ENCODE results near the gene ANKFY1. TPM values are rescaled to one million over a fixed set of nuclear protein-coding genes. Genes with fewer than 3 reads are reported as not detected.
A peak's percentile ranks its signal among the peaks of the same experiment; 100 is the strongest.

ANKFY1 gene, protein sequence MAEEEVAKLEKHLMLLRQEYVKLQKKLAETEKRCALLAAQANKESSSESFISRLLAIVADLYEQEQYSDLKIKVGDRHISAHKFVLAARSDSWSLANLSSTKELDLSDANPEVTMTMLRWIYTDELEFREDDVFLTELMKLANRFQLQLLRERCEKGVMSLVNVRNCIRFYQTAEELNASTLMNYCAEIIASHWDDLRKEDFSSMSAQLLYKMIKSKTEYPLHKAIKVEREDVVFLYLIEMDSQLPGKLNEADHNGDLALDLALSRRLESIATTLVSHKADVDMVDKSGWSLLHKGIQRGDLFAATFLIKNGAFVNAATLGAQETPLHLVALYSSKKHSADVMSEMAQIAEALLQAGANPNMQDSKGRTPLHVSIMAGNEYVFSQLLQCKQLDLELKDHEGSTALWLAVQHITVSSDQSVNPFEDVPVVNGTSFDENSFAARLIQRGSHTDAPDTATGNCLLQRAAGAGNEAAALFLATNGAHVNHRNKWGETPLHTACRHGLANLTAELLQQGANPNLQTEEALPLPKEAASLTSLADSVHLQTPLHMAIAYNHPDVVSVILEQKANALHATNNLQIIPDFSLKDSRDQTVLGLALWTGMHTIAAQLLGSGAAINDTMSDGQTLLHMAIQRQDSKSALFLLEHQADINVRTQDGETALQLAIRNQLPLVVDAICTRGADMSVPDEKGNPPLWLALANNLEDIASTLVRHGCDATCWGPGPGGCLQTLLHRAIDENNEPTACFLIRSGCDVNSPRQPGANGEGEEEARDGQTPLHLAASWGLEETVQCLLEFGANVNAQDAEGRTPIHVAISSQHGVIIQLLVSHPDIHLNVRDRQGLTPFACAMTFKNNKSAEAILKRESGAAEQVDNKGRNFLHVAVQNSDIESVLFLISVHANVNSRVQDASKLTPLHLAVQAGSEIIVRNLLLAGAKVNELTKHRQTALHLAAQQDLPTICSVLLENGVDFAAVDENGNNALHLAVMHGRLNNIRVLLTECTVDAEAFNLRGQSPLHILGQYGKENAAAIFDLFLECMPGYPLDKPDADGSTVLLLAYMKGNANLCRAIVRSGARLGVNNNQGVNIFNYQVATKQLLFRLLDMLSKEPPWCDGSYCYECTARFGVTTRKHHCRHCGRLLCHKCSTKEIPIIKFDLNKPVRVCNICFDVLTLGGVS
- total RNA-seq, result 24.3 and 95.7 TPM in 2 replicates

DNA sequence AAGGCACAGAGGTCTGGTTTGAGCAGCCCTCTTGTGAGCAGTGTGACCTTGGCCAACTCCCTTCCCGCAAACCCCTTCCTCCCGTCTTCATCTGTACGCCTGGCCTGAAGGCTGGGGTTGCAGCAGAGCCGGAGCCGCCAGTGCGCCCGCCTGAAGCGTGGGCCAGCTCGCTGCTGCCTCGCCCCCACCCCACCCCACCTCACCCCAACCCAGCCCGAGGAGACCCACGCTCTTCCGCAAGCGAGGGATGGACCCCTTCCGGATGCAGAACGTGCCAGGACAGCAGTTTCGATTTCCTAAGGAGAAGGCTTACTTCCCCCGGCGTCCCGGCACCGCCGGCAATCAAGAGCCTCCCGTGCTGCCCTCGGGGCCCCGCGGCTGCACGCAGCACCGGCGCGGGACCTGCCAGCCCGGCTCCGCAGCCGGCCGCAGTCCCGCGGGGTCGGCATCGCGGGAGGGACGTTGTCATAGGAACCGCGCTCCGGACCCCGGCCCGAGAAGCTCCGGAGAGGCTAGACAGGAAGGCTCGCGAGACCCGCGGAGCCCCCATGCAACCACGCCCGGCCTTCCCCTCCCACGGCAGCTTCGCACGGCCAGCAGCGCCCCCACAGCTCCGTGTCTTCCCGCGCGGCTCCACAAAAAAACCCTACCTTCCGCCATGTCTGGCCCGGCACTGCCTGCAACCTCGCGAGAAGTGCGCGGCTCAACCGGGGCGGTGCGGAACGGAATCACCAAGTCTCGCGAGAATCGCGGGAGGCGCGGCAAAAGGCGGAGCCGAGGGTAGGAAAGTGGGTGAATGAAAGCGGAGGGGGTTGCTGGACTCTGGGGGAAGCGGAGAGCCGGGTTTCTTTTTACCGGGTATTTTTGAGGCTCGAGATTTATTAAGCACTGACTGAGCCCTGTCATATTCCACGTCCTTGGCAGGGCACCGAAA lies at the start of gene ANKFY1:
Gene ANKFY1 (minus strand): TSS at position 698 of the 934 bp plus-strand sequence. CDS start 38 bp downstream, at position 660.
- DNase-seq (ENCODE audit: low read depth), result peak; percentile 78

DNA sequence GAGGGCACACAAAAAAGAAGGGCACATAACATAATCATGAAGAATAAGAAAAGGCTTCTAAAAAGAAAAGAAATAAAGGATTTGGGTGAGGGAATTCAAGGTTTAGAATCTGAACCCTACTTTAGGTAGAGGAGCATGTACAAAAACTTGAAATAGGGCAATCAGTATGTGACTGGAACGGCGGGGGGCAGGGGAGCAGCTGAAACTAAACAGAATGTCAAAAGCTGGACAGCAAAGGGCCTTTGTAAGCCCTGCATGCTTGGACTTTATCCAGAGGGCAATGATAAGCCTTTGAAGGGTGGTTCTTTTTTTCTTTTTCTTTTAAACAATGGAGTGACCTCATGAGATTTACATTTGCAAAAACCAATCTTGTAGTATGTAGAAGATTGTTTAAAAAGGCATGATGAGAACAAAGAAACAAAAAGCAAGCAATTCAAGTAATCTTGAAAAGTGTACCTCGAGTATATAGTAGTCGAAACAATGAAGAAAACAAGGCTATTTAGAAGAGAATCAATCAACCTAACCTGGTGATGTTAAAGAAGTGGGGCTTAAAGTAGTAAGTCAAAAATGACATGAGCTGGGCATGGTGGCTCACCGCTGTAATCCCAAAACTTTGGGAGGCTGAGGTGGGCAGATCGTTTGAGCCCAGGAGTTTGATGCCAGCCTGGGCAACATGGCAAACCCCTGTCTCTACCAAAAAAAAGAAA lies 46.7 kb upstream of the ANKFY1 start:
- DNase-seq (ENCODE audit: low read depth), result no peak

DNA sequence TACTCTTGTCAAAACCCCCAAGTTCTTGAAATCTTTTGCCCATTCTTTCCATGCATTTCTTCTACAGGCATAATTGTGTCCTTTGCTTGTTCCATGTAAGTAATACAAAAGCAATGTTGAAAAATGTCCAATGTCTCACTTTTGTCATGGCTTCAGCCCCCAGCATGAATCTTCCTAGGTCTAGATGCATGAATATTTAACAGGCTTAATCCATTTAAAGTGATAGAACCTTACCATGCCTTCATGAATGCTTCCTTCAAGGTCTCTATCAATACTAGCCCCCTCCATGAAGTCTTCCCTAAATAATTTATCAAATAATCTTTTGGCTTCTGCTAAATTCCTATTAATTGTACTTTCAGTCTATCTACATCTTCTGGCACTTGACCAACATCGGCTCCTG lies 46.1 kb upstream of the ANKFY1 start:
- DNase-seq (ENCODE audit: low read depth), result no peak

DNA sequence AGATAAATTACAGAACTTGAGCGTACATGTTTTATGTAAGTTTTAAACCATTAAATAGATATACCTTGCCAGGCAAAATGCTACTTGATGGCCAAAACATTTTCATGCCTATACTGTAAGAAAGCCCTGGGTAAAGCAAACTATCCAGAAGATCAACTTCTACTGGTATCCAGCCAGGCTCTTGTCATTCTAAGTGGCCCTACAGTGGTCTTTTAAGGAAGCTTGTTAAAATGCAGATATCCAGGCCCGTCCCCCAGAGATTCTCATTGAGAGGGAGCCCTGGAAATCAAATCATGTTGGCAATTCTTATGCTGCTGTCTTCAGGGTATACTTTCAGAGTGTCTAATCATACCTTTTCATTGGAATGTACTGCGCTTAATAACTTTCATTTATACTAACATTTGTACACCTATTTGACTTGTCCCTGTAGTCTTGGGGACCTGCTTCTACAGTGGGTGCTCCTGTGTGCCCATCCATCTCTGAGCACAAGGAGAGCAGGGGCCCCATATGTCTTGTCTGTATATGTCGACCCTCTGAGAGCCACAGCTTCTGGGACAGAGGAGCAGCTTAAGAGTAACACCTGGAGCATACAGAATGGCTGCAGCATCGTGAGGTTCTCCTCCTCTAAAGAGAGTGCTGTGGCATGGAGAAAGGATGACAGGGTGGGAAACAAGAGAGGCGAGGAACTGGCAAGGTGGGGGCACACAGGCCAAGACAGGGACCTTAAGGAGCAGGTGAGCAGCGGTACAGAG lies 43.6 kb upstream of the ANKFY1 start:
- DNase-seq (ENCODE audit: low read depth), result no peak

DNA sequence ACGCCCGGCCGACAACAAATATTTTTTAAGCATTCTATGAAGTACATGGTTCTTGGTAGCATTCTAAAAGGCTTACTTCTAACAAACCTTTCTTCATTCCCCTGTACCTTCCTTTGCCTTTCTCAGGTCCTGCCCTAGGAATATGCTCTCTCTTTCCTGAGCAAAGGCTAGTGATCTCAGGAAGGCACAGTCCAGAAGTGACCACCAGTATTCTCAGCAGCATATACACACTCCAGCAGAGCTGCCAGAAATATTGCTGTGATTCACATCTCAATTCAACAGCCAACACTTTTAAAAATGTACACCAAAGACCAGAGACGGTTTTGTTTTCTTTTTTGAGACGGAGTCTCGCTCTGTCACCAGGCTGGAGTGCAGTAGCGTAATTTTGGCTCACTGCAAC lies 41.4 kb upstream of the ANKFY1 start:
- no peak for DNase-seq (ENCODE audit: low read depth)

DNA sequence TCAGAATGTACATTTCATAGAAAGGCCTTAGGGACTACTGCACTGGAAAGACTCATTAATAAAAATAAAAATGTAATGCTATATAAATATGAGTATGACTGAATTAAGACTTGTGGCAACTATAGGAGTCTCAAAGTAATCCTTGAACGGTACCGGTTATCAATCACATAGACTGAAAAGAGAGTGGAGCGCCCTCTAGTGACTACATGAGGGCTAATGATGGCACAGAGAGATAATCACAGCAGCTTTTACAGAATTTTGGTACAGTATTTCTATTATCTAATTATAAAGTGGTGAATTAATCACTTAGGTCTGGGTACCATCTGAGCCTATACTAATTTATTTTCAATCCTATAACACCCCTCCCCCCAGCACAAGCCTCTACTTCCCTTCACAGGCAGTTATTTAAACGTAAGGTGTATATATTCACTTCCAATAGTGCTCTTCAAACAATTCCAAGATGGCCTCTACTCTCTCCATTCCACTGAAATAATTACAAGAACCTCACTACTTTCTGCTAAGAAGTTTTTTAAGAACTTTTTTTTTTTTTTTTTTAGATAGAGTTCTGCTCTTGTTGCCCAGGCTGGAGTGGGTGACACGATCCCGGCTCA lies 40.7 kb upstream of the ANKFY1 start:
- no peak for DNase-seq (ENCODE audit: low read depth)

DNA sequence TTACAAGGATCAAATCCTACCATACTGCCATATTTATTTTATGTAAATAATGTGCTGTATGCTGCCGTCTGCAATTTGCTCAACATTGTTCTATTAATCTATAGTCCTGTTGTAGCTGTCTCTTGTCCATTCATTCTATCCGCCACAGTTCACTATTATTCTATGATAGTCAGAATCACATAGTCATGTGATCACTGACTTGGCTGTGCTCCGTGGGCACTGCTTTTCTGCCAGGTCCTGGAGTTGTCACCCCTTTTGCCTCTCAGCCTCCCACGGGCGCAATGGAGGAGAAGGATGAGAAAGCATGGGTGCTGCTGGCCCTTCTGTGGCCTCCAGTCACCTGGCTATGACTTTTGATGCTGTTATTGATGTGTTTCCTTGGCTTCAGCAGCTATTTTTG lies 37.3 kb upstream of the ANKFY1 start:
- DNase-seq (ENCODE audit: low read depth), result no peak

DNA sequence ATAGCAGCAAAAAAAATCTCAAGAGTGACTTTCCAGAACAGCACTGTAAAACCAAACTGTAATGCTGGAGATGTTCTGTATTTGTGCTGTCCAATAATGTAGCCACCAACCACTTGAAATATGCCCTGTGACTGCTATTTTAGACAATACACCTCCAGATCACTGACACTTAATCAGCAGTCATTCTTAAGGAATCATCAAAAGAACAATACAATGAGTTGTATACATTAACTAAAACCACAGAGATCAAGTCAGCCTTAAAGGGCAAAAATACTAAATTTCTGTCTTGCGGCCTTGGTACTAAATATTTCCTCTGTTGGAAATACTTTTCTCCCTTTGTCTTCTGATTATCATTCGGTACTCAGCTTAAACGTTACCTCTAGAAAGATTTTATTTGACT lies 33.6 kb upstream of the ANKFY1 start:
- DNase-seq (ENCODE audit: low read depth), result no peak

DNA sequence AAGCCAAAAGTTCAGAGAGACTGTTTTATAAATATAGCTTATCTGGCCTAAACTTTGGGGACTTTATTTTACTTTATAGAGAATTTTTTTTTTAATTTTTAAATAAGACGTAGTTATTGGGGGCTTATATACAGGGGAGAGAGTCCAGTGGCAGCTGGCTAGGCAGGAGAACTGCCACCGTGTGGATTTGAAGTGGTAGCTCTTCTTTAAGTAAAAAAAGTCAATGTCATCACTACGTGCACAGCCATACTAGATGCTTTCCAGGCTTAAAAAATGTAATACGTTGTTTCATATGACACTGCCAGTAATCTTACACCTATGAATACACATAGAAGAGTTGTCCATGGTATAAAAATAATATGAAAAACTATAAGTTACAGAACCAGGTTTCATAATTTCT lies 31.9 kb upstream of the ANKFY1 start:
- no peak for DNase-seq (ENCODE audit: low read depth)

DNA sequence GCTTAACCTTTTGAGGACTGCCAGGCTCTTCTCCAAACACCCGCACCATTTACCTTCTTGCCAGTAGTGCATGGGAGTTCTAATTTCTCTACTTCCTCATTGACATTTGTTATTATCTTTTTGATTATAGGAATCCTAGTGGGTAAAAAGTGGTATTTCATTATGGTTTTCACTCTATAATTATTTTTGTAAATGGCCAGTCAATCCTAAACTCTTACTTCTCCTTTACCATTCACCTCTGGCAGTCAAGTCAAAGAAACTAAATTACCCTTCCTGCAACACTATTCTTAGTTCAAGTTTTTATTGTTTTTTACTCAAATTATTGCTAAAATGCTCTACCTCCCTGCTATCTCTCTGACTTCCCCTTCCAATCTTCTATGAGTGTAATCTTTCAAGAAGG lies 29.8 kb upstream of the ANKFY1 start:
- DNase-seq (ENCODE audit: low read depth), result no peak

DNA sequence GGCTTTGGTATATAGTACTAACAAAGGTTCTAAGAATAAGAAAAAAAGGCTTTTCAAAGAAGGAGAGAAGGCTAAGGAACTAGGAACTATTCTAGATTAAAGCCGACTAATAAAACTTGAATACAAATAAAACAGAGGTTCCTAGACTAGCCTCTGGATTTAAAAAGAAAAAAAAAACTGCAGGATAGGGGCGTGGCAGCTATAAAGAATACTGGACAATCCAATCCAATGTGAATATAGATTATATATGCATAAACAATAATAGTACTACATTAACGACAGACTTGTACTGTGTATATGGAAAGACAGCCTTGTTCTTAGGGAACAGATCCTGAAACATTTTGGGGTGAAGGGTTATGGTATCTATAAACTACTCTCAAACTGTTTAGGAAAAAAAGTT lies 23.9 kb upstream of the ANKFY1 start:
- DNase-seq (ENCODE audit: low read depth), result no peak

DNA sequence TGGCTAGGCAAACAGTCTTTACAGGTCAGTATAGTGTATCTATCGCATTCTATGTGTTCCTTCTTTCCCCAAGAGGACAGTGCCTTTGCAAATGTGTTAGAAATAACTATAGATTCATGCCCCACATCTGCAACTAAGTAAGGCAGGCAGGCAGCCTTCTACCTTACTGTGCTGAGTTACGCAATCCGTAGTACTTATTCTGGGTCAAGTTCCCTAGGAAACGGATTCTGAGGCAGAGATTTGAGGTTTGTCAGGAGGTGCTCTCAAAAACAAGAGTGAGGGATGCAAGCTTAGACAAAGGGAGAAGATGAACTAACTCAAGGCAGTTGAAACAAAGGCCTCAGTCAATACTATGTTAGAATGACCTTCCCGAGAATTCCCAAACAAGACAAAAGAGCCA lies 12.7 kb upstream of the ANKFY1 start:
- peak; percentile 28 for DNase-seq (ENCODE audit: low read depth)

DNA sequence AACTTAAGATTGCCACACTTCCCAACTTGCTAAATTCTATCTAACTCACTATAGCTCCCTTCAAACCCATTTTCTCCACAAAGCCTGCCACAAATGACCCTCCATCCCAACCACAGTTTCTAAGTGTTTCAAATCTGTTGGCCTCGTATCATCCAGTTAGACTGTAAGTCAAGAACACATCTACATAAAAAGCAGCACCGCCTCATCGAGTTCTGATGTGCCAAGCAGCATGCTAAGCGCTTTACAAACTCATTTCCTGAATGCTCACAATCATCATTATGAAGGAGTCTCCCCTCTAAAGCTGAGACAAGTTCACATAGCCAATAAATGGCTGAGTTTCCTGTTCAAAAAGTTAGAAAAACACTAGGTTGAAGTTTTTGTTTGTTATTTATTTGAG lies 9.2 kb upstream of the ANKFY1 start:
- no peak for DNase-seq (ENCODE audit: low read depth)

DNA sequence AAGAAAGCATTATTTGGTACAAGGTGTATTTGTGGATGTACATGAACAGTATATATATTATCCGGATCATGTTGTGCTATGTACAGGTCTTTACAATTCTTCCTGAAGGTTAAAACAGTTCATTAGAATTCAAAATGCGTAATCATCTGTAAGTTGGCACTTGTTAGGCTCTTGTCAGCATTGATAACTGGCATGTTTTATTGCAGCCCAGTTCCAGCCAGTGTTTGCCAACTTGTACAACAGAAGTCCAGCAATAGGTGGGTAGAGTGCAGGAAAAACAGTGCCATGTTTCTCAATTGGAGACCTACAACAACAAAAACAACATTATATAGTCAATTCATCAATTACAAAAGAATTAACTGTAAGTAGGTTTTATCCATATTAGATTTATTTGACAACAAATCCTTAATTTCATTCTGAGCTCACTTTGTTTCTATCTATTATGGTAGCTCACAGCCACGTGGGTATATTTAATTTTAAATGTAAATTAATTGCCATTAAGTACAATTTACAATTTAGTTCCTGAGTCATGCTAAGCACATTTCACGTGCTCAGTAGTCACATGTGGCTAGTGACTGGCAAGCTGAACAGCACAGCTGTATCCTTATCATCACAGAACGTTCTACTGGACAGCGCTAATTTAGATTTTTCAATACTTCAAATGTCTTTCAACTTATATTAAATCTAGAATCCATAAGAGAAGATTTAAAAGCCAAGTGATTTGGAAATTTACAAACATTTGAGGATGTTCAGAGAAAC lies 8.6 kb upstream of the ANKFY1 start:
- no peak for DNase-seq (ENCODE audit: low read depth)

DNA sequence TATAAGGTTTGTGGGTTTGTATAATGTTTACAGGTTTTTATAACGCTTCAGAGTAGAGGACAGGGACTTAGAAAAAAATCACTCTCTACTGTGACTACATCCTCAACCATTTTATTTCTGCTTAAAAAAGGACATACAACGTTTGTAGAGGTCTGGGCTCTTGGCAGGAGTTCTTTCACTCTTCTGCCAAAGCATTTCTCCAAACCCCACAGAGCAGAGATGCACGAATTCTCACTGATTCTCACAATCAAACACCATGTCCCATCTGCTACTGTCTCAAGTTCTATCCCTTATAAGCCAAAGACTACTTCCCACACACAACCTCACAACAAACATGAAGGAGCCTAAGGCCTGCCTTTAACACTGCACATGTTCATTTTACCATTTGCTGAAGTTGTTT lies 7.0 kb upstream of the ANKFY1 start:
- no peak for DNase-seq (ENCODE audit: low read depth)

DNA sequence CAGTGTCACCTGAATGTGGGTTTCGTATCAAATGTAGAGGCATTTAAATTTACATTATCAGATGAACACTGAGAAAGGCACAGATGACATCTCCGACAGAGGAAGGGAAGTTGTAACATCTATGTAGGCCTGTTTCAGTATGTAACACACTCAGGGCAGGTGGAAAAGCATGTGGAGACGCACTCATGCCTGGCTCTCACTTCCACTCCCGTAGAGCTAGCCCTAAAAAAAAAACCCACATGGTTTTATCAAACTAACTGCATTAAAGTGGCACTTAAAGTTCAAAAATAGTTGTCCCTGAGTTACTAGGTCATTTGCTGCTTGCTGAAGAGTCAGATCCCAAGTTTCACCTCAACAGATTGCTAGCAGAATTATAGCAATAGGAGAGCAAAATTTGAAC lies 6.1 kb upstream of the ANKFY1 start:
- no peak for DNase-seq (ENCODE audit: low read depth)

DNA sequence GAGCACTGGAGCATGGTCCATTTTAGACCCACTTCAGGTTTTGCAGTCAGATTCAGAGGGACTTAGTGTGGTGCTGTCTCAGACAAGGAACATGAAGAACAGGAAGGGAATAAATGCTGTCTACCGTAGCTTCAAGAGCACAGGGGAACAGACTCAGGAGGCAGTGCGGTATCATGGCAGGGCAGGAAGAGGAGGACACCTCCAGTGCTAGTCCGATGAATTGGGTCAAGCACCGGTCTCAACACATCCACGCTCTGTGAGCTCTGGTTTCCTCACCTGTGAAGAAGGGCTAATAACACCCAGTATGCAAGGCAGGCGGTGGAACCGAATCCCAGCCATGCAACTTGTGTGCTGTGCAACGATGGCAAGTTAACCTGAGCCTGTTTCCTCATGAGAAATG lies 3.6 kb upstream of the ANKFY1 start:
- DNase-seq (ENCODE audit: low read depth), result no peak

DNA sequence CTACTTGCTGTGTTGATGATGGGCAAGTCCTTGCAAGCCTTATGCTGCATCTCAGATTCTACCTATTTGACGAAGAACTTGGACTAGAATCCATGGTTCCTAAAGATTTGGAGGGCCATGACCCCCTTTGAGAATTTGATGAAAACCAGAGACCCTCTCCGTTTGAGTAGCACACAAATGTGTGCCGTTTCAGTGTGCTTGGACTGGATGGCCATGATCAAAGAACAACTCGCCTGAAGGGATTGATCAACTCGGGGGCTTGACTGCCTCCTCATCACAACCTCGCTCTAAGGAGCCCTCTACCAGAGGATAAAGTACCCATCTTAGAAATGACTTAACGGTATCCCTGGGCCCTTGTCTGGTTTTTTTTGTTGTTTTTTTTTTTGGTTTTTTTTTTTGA lies 2.8 kb upstream of the ANKFY1 start:
- no peak for DNase-seq (ENCODE audit: low read depth)

DNA sequence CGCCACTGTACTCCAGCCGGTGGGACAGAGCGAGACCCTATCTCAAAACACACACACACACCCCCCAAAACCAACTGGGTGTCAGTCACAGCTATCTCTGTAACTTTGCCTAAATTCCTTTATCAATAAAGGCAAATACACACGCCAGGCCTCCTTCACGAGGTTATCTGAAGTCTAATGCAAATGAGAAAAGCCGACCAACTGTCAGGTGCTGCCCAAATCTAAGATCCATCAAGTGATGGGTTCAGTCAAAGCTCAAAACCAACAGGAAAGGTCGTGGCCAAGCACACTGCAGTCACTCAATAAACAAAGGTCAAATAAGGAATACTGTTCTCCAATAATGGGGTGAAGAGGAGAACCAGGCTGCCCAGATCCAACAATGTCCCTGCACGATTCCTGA lies 1.1 kb downstream of the ANKFY1 start:
- DNase-seq (ENCODE audit: low read depth), result no peak

All from renal cortical epithelial cell (primary cell).